Measurements from ENCODE around the gene ECI1. TPM values are rescaled to one million over a fixed set of nuclear protein-coding genes. Genes with fewer than 3 reads are reported as not detected.

ECI1 gene
- polyA plus RNA-seq, 1 experiment, result 63.9 TPM

GRCh38 chr16:2275476-2276367 lies 24.3 kb upstream of the ECI1 start:
- ChIA-PET POLR2A (no interaction called here), CTCF (no interaction called here)
- Histone ChIP-seq H3K36me3 (ENCODE audit: control insufficient read depth, insufficient read depth, low read length) (no peaks in the 10 kb centered on the region), H3K4me3 (ENCODE audit: low read depth, low read length) (no peak overlapping the region), H3K27me3 (ENCODE audit: control insufficient read depth, insufficient read depth, low read length) (no peaks in the 10 kb centered on the region)
- TF ChIP-seq CTCF (IDR thresholded peaks at IDR 0.05; ENCODE audit: insufficient read depth, low read depth, low read length), result no peak
- no peak for DNase-seq (ENCODE audit: low read depth)

- POLR2A ChIA-PET, result no interaction called here
- CTCF ChIA-PET, result interaction anchor here (0.8 kb wide), 1 partner anchor 12 kb away, joined by 3 read pairs; no protein-coding TSS in a partner anchor
Observed at GRCh38 chr16:2273931-2274330, 22.5 kb upstream of the ECI1 start.

DNA sequence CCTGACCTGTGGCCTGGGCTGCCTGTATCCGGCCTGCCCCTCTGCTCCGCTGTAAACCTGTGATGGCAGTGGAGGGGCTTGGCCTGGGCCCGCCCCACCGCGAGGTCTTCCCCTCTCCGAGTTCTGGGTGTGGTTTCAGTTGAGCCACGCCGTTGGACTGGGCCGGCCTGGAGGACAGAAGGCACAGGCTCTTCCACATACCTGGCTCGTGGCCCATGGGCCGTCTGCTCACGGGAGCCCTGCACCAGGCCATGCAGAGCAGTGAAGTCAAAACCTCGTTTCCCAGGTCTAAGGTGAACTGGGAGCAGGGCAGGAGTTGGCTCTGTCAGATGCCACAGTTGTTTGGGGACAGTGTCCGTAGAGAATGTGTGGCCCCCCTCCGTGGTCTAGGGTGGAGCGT lies 22.1 kb upstream of the ECI1 start:
- no peaks in the 10 kb centered on the region for H3K27me3 ChIP-seq (ENCODE audit: control insufficient read depth, insufficient read depth, low read length)
- ChIA-PET POLR2A (no interaction called here), CTCF (interaction anchor here (0.8 kb wide), 1 partner anchor 12 kb away, joined by 3 read pairs; no protein-coding TSS in a partner anchor)
- DNase-seq (ENCODE audit: low read depth), result no peak
- H3K36me3 ChIP-seq (ENCODE audit: control insufficient read depth, insufficient read depth, low read length), result no peaks in the 10 kb centered on the region
- no peak for TF ChIP-seq CTCF (IDR thresholded peaks at IDR 0.05; ENCODE audit: insufficient read depth, low read depth, low read length)
- no peak overlapping the region for H3K4me3 ChIP-seq (ENCODE audit: low read depth, low read length)

More at GRCh38 chr16:2273931-2274330, 22.5 kb upstream of the ECI1 start:
- H3K27me3 ChIP-seq (ENCODE audit: control insufficient read depth, insufficient read depth, low read length), result no peaks in the 10 kb centered on the region
- DNase-seq (ENCODE audit: low read depth), result no peak
- no peak overlapping the region for H3K4me3 ChIP-seq (ENCODE audit: low read depth, low read length)
- H3K36me3 ChIP-seq (ENCODE audit: control insufficient read depth, insufficient read depth, low read length), result no peaks in the 10 kb centered on the region
- TF ChIP-seq CTCF (IDR thresholded peaks at IDR 0.05; ENCODE audit: insufficient read depth, low read depth, low read length), result no peak

DNA sequence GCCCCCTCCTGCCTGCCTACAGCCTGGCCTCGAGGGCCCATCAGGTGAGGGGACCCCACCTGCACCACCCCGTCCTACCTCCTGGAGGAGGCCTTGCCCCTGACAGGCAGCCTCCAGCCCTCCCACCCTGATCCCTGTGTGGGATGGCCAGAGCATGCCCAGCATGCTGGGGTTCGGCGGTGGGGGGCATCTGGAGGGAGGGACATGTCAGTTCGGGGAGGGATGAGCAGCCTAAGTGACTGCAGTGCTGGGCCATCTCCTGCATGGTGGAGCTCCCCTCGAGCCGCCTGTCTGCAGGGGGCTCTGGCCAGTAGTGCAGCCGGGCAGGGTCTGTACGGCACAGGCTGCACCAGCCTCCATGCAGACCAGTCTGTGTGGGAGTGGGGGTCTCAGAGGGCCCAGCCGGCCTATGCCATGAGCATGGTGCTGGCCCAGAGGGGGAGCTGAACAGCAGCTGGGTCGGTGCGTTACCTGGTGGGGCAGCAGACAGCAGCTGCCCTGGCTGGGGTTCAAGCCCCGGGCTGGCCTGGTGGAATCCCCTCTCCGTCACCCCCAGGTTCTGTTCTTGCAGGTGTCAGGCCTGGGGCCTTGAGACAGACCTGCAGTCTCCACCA lies 20.6 kb upstream of the ECI1 start:
- DNase-seq (ENCODE audit: low read depth), result no peak
- Histone ChIP-seq H3K36me3 (ENCODE audit: control insufficient read depth, insufficient read depth, low read length) (no peaks in the 10 kb centered on the region), H3K27me3 (ENCODE audit: control insufficient read depth, insufficient read depth, low read length) (no peaks in the 10 kb centered on the region), H3K4me3 (ENCODE audit: low read depth, low read length) (no peak overlapping the region)
- ChIA-PET CTCF (no interaction called here), POLR2A (no interaction called here)
- no peak for TF ChIP-seq CTCF (IDR thresholded peaks at IDR 0.05; ENCODE audit: insufficient read depth, low read depth, low read length)

All from BJ (cell line).